MM.1S (cell line): ENCODE measurements around the gene HOXC9.

Source experiments
- DNase-seq: peaks from one replicate; pipeline ENCODE4 v3.0.0-alpha.2; 2015
- H2AFZ ChIP-seq: fragments of 300-600 bp; sonication (generic); 2 replicates; pipeline ENCODE4 v1.6.0; 2016; ENCODE audit warnings: antibody characterized with exemption, low read length
- H3F3A ChIP-seq: fragments of 300-600 bp; sonication (generic); 2 replicates; pipeline ENCODE4 v1.6.1; 2016; ENCODE audit warnings: mild to moderate bottlenecking, antibody characterized with exemption, low read length, moderate library complexity, mixed read lengths; ENCODE audit not compliant: insufficient read depth
- H3K27ac ChIP-seq: fragments of 300-600 bp; sonication (generic); 2 replicates; pipeline ENCODE4 v1.5.1; 2016; ENCODE audit warnings: mild to moderate bottlenecking, low read length
- H3K27me3 ChIP-seq: fragments of 300-600 bp; sonication (generic); replicated peaks from 2 replicates; pipeline ENCODE4 v1.6.0; 2016; ENCODE audit warnings: low read length; ENCODE audit not compliant: insufficient read depth
- H3K36me3 ChIP-seq: fragments of 300-600 bp; sonication (generic); replicated peaks from 2 replicates; pipeline ENCODE4 v1.6.1; 2016; ENCODE audit warnings: mild to moderate bottlenecking, low read length, mixed read lengths; ENCODE audit not compliant: insufficient read depth
- H3K4me1 ChIP-seq: fragments of 300-600 bp; sonication (generic); 2 replicates; pipeline ENCODE4 v1.6.1; 2016; ENCODE audit warnings: low read length, mixed read lengths
- H3K4me2 ChIP-seq: fragments of 300-600 bp; sonication (generic); 2 replicates; pipeline ENCODE4 v1.6.0; 2016; ENCODE audit warnings: low read depth, low read length
- H3K4me3 ChIP-seq: fragments of 300-600 bp; sonication (generic); 2 replicates; pipeline ENCODE4 v1.5.1; 2016; ENCODE audit warnings: low read length, mixed read lengths
- H3K79me2 ChIP-seq: fragments of 300-600 bp; sonication (generic); 2 replicates; pipeline ENCODE4 v1.6.1; 2016; ENCODE audit warnings: mixed run types, low read length, mixed read lengths
- H3K9ac ChIP-seq: fragments of 300-600 bp; sonication (generic); 2 replicates; pipeline ENCODE4 v1.6.1; 2016; ENCODE audit warnings: low read length, mixed read lengths
- H3K9me2 ChIP-seq: fragments of 300-600 bp; sonication (generic); replicated peaks from 2 replicates; pipeline ENCODE4 v1.6.1; 2016; ENCODE audit warnings: mild to moderate bottlenecking, low read length, mixed read lengths; ENCODE audit not compliant: insufficient read depth
- H3K9me3 ChIP-seq: fragments of 300-600 bp; sonication (generic); replicated peaks from 2 replicates; pipeline ENCODE4 v1.6.1; 2016; ENCODE audit warnings: mild to moderate bottlenecking, low read length, mixed read lengths; ENCODE audit not compliant: insufficient read depth
- H4K20me1 ChIP-seq: fragments of 300-600 bp; sonication (generic); 2 replicates; pipeline ENCODE4 v1.6.1; 2016; ENCODE audit warnings: mild to moderate bottlenecking, low read length, moderate library complexity, mixed read lengths; ENCODE audit not compliant: insufficient read depth
- CTCF ChIP-seq: fragments of 300-600 bp; sonication (generic); IDR thresholded peaks from 2 replicates; pipeline ENCODE4 v1.5.1; 2016; ENCODE audit warnings: antibody characterized with exemption, low read length, mixed read lengths
- EZH2 ChIP-seq: fragments of 300-600 bp; sonication (generic); optimal IDR thresholded peaks from 2 replicates; pipeline ENCODE3; 2017; ENCODE audit warnings: low read depth, mild to moderate bottlenecking, antibody characterized with exemption, low read length, mixed read lengths
- EZH2phosphoT487 ChIP-seq: fragments of 300-600 bp; sonication (generic); IDR thresholded peaks from 2 replicates; pipeline ENCODE4 v1.6.1; 2018; ENCODE audit warnings: antibody characterized with exemption, low read length

The HOXC9 gene

GRCh38 chr12:53961025-53961761, 38.8 kb upstream of the HOXC9 start:
- TF ChIP-seq CTCF (no peak), EZH2 (no peak)
- no peaks in the 10 kb centered on the region for H3K36me3 ChIP-seq
- H3K4me1 ChIP-seq: 0 out of 2 replicates have a peak, but pooled peaks cover 5% of the 10 kb centered on the region
- H3K4me2 ChIP-seq: no peak overlapping the region
- H3K79me2 ChIP-seq: no peaks in the 10 kb centered on the region
- no peak overlapping the region for H3K4me3 ChIP-seq
- H3F3A ChIP-seq: no peaks in the 10 kb centered on the region
- H2AFZ ChIP-seq: no peak overlapping the region
- no peaks in the 10 kb centered on the region for H3K9me3 ChIP-seq
- H3K27ac ChIP-seq: no peak overlapping the region
- peaks cover 100% of the 10 kb centered on the region for H3K27me3 ChIP-seq
- no peak overlapping the region for H3K9ac ChIP-seq
- no peaks in the 10 kb centered on the region for H3K9me2 ChIP-seq
- DNase-seq: no peak
- H4K20me1 ChIP-seq: no peaks in the 10 kb centered on the region

- peaks cover 100% of the 10 kb centered on the region for H3K27me3 ChIP-seq
- H3K9ac ChIP-seq: no peak overlapping the region
- no peaks in the 10 kb centered on the region for H3K79me2 ChIP-seq
- no peaks in the 10 kb centered on the region for H3K9me2 ChIP-seq
- H3K4me3 ChIP-seq: no peak overlapping the region
- DNase-seq: no peak
- H3K9me3 ChIP-seq: no peaks in the 10 kb centered on the region
- no peaks in the 10 kb centered on the region for H3K36me3 ChIP-seq
- H3K4me2 ChIP-seq: no peak overlapping the region
- no peaks in the 10 kb centered on the region for H3F3A ChIP-seq
- no peak overlapping the region for H2AFZ ChIP-seq
- no peak overlapping the region for H3K27ac ChIP-seq
- no peaks in the 10 kb centered on the region for H4K20me1 ChIP-seq
- H3K4me1 ChIP-seq: no peaks in the 10 kb centered on the region
- no peak for TF ChIP-seq EZH2
- TF ChIP-seq CTCF: no peak
- no peak for TF ChIP-seq EZH2phosphoT487
Observed at GRCh38 chr12:53963005-53963404, 37.0 kb upstream of the HOXC9 start.

GRCh38 chr12:53963434-53964314, 36.3 kb upstream of the HOXC9 start:
- no peak overlapping the region for H3K27ac ChIP-seq

More at GRCh38 chr12:53963434-53964314, 36.3 kb upstream of the HOXC9 start:
- H3K4me3 ChIP-seq: no peak overlapping the region
- no peaks in the 10 kb centered on the region for H3K9me2 ChIP-seq
- H2AFZ ChIP-seq: no peak overlapping the region
- TF ChIP-seq EZH2phosphoT487 (0 out of 2 replicates have a peak, but pooled peaks have one; percentile 2), EZH2 (no peak), CTCF (no peak)
- H3K9me3 ChIP-seq: no peaks in the 10 kb centered on the region
- no peaks in the 10 kb centered on the region for H4K20me1 ChIP-seq
- H3K27me3 ChIP-seq: peaks cover 100% of the 10 kb centered on the region
- H3K4me1 ChIP-seq: no peaks in the 10 kb centered on the region
- H3F3A ChIP-seq: no peaks in the 10 kb centered on the region
- H3K36me3 ChIP-seq: no peaks in the 10 kb centered on the region
- no peaks in the 10 kb centered on the region for H3K79me2 ChIP-seq
- no peak for DNase-seq
- no peak overlapping the region for H3K9ac ChIP-seq
- H3K4me2 ChIP-seq: no peak overlapping the region
